HG02610 (cell line): Measurements from ENCODE around the gene EMC10.
A peak's percentile ranks its signal among the peaks of the same experiment; 100 is the strongest.
"Not testable (repeated sequence)": the region's sequence is repeated elsewhere in the genome, so short reads cannot be mapped to it uniquely, and the experiment has no call there.

Source experiments
- ATAC-seq: cut with Tn5 transposase; IDR thresholded peaks from one replicate; pipeline ENCODE4 v1.9.1; 2021; ENCODE audit warnings: mild to moderate bottlenecking, moderate library complexity; ENCODE audit not compliant: unreplicated experiment

EMC10 gene

GRCh38 chr19:50476224-50476906, at the start of gene EMC10, which contains the start of gene GARIN5A:
EMC10 (plus strand) TSS chr19:50476507; CDS start chr19:50476545, 38 bp downstream.
GARIN5A (minus strand) TSS chr19:50476848; CDS start chr19:50476388, 460 bp downstream.
- ATAC-seq = peak; percentile 77

GRCh38 chr19:50427318-50427925, 48.9 kb upstream of the EMC10 start:
- ATAC-seq = no peak

DNA sequence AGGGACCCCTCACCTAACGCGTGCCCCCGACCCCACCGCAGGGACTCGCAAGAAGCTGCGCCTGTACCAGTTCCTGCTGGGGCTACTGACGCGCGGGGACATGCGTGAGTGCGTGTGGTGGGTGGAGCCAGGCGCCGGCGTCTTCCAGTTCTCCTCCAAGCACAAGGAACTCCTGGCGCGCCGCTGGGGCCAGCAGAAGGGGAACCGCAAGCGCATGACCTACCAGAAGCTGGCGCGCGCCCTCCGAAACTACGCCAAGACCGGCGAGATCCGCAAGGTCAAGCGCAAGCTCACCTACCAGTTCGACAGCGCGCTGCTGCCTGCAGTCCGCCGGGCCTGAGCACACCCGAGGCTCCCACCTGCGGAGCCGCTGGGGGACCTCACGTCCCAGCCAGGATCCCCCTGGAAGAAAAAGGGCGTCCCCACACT, 48.3 kb upstream of the EMC10 start:
- no peak for ATAC-seq

GRCh38 chr19:50428772-50429463, 47.4 kb upstream of the EMC10 start:
- no peak for ATAC-seq

GRCh38 chr19:50430888-50431342, 45.4 kb upstream of the EMC10 start:
- ATAC-seq = no peak

- peak; percentile 71 for ATAC-seq
These were observed 44.7 kb upstream of the EMC10 start for GRCh38 chr19:50431343-50432220.

- no peak for ATAC-seq
These were observed 43.9 kb upstream of the EMC10 start, which contains the start of gene MYBPC2 for GRCh38 chr19:50432221-50433028. MYBPC2 (plus strand) TSS chr19:50432892; CDS start chr19:50432954, 62 bp downstream.

DNA sequence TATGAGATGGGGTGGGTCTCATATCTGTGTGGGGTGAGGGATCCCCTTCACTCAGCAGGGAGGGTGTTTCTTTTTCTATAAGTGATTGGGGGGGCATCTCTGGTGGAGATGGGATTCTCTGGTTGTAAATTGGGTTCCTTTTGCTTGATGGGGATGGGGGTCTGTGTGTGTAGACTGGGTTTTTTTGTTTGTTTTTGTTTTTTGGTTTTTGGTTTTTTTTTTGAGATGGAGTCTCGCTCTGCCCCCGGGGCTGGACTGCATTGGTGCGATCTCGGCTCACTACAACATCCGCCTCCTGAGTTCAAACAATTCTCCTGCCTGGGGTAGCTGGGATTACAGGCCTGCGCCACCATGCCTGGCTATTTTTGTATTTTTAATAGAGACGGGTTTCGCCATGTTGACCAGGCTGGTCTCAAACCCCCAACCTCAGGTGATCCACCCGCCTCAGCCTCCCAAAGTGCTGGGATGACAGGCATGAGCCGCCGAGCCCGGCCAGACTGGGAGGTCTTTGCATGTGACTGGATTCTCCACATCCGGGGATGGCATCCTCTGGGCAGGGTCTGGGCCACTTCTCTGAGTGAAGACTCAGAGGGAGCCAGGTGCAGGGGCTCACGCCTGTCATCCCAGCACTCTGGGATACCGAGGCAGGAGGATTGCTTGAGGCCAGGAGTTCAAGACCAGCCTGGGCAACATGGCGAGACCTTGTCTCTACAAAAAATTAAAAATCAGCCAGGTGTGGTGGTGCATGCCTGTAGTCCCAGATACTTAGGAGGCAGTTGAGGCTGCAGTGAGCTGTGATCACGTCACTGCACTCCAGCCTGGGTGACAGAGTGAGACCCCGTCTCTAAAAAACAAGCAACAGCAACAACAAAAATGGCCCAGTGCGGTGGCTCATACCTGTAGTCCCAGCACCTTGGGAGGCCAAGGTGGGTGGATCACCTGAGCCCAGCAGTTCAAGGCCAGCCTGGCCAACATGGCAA, 42.8 kb upstream of the EMC10 start:
- ATAC-seq = no peak

DNA sequence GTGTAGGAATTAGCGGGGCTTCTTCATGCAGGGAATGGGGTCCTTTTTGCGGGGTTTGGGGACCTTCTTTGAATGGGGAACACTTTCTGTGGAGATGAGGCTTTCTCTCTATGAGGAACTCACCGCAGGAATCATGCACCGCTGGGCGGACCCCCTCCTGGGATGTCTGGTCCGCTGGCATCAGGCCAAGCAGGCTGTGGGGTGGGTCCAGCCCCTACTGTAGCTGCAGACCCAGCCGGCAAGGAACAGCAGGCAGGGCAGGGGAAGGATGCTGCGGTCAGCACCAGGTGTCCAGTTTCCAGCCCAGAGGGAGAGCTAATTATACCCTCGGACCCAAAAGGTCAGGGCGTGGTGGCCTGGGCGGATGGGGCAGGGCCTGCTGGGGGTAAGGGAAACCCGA, 41.8 kb upstream of the EMC10 start:
- ATAC-seq = no peak

- no peak for ATAC-seq
These were observed 41.1 kb upstream of the EMC10 start for GRCh38 chr19:50435221-50435620.

DNA sequence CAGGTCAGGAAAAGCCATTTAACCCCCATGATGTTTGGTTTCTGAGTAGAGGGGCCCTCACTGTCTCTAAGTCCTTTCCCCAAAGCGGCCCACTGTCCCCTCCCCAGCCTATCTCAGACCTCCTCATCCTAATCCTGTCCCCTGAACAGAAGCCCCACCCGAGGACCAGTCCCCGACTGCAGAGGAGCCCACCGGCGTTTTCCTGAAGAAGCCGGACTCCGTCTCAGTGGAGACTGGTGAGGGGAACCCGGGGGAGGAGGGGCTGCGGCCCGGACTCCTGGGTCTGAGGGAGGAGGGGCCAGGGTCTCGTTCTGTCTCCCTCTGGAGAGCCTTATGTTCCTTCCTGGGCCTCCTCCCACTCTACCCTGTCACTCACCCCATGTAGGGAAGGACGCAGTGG, 40.7 kb upstream of the EMC10 start:
- no peak for ATAC-seq

GRCh38 chr19:50437862-50438449, 38.4 kb upstream of the EMC10 start:
- ATAC-seq = no peak

DNA sequence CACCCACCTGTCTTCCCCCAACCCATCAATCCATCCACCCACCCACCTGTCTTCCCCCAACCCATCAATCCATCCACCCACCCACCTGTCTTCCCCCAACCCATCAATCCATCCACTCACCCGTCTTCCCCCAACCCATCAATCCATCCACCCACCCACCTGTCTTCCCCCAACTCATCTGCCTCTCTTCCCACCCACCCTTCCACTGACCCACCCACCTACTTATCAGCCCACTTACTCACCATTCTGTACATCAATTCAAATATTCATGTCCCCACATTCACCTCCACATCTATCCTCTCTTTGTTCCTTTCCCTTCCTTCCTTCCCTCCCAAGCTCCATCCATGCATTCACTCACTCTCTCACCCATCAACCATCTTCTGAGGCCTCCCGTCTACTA, 37.2 kb upstream of the EMC10 start:
- ATAC-seq = not testable (repeated sequence)

- ATAC-seq = no peak
These were observed 32.2 kb upstream of the EMC10 start for GRCh38 chr19:50444059-50444458.

DNA sequence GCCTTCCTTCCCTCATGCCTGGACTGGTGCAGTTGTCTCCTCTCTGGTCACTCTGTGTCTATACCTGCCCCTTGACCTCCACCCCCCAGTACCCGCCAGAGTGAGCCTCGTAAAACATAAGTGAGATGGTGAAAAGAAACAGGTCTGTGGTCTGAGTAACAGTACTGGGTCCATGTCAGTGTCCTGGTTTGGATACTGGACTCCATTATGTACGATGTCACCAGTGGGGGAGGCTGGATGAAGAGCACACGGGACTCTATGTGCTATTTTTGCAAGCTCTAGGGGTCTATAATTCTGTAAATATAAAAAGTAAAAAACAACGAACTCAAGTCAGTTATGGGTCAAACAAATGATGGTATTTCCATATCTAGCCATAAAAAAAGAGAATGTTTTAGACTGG, 29.3 kb upstream of the EMC10 start:
- no peak for ATAC-seq

DNA sequence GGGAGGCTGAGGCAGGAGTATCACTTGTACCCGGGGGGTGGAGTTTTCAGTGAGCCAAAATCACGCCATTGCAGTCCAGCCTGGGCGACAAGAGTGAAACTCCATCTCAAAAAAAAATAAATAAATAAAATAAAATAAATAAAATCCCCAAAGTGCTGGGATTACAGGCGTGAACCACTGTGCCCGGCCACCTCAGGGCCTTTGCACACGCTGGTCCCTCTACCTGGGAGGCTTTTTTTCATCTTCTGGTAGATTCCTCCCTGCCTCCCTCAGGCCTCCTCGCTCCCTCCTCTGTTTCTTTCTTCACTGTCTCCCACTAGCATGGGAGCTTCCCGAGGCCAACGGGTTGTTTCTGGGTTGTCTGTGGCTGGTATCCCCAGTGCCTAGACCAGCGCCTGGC, 28.6 kb upstream of the EMC10 start:
- no peak for ATAC-seq

- ATAC-seq = no peak
These were observed 26.9 kb upstream of the EMC10 start for GRCh38 chr19:50449236-50449899.
